H1 (cell line): ENCODE results near the gene CASP8AP2. TPM values are rescaled to one million over a fixed set of nuclear protein-coding genes. Genes with fewer than 3 reads are reported as not detected.

Source experiments
- BACH1 ChIP-seq: IDR thresholded peaks from 2 replicates; pipeline ENCODE4 v1.6.1; 2012; ENCODE audit warnings: low read length, improper control_type of control experiment
- CHD2 ChIP-seq: IDR thresholded peaks from 2 replicates; pipeline ENCODE4 v1.6.1; 2012; ENCODE audit warnings: low read length, improper control_type of control experiment
- CTBP2 ChIP-seq: IDR thresholded peaks from 2 replicates; pipeline ENCODE4 v1.7.0; 2011; ENCODE audit warnings: borderline replicate concordance, mild to moderate bottlenecking, moderate library complexity, mixed read lengths, low read length; ENCODE audit not compliant: insufficient read depth, insufficient read length
- CTCF ChIP-seq, 3 experiments: IDR thresholded peaks; 1 replicate in 2 of 3; 2 replicates in 1 of 3; pipeline versions ENCODE4 v1.5.1 to v1.6.1; 2011; ENCODE audit warnings: low read length in 3 of 3, mild to moderate bottlenecking in 3 of 3, inconsistent platforms in 2 of 3, low read depth in 1 of 3, moderate library complexity in 1 of 3; ENCODE audit not compliant: insufficient read depth in 1 of 3; ENCODE audit errors: control extremely low read depth in 1 of 3
- EP300 ChIP-seq, 2 experiments: IDR thresholded peaks; 1 replicate in 1 of 2; 2 replicates in 1 of 2; pipeline ENCODE4 v1.6.1; 2011 to 2012; ENCODE audit warnings: low read depth in 2 of 2, low read length in 2 of 2, mild to moderate bottlenecking in 2 of 2, borderline replicate concordance in 1 of 2, inconsistent platforms in 1 of 2, moderate library complexity in 1 of 2
- EZH2 ChIP-seq: fragments of 200-600 bp; sonication (generic); IDR thresholded peaks from 2 replicates; pipeline ENCODE4 v1.7.1; 2012; ENCODE audit warnings: low read depth, mild to moderate bottlenecking, moderate library complexity, low read length, inconsistent platforms; ENCODE audit not compliant: severe bottlenecking
- HDAC2 ChIP-seq, 2 experiments: fragments of 300-600 bp in 1 of 2; sonication (generic) in 1 of 2; IDR thresholded peaks; 2 replicates each; pipeline ENCODE4 v1.6.1; 2011 to 2012; ENCODE audit warnings: low read depth in 2 of 2, low read length in 2 of 2, mild to moderate bottlenecking in 2 of 2, moderate library complexity in 2 of 2, borderline replicate concordance in 1 of 2, inconsistent platforms in 1 of 2
- MAFK ChIP-seq: IDR thresholded peaks from 2 replicates; pipeline ENCODE4 v1.6.1; 2012; ENCODE audit warnings: low read depth, mild to moderate bottlenecking, improper control_type of control experiment, low read length
- RNF2 ChIP-seq: fragments of 200-900, 300-1000 bp; sonication (generic); IDR thresholded peaks from 2 replicates; pipeline ENCODE4 v1.7.1; 2016; ENCODE audit warnings: borderline replicate concordance, low read depth, mild to moderate bottlenecking, antibody characterized with exemption, low read length; ENCODE audit not compliant: poor library complexity, severe bottlenecking; ENCODE audit errors: missing control alignments
- RXRA ChIP-seq: IDR thresholded peaks from 2 replicates; pipeline ENCODE4 v1.6.1; 2011; ENCODE audit warnings: low read depth, mild to moderate bottlenecking, low read length, moderate library complexity; ENCODE audit not compliant: insufficient read depth
- SAP30 ChIP-seq: fragments of 300-600 bp; sonication (generic); IDR thresholded peaks from 2 replicates; pipeline ENCODE4 v1.7.1; 2012; ENCODE audit warnings: low read length, moderate library complexity, mild to moderate bottlenecking, inconsistent platforms; ENCODE audit not compliant: insufficient read depth, insufficient replicate concordance
- SIN3A ChIP-seq, 2 experiments: IDR thresholded peaks in 1 of 2; conservative IDR thresholded peaks in 1 of 2; 2 replicates each; pipeline ENCODE4 v1.6.1; 2011 to 2012; ENCODE audit warnings: low read length in 2 of 2, improper control_type of control experiment in 1 of 2, low read depth in 1 of 2, mild to moderate bottlenecking in 1 of 2
- SP1 ChIP-seq: IDR thresholded peaks from 2 replicates; pipeline ENCODE4 v1.6.1; 2011; ENCODE audit warnings: low read depth, low read length
- SP2 ChIP-seq: IDR thresholded peaks from 2 replicates; pipeline ENCODE4 v1.6.1; 2012; ENCODE audit warnings: mild to moderate bottlenecking, low read length, inconsistent platforms
- SRF ChIP-seq: IDR thresholded peaks from 2 replicates; pipeline ENCODE4 v1.6.1; 2011; ENCODE audit warnings: mild to moderate bottlenecking, low read depth, low read length, moderate library complexity
- TAF1 ChIP-seq: IDR thresholded peaks from 2 replicates; pipeline ENCODE4 v1.6.1; 2011; ENCODE audit warnings: mild to moderate bottlenecking, low read depth, low read length
- TBP ChIP-seq: IDR thresholded peaks from 2 replicates; pipeline ENCODE4 v1.6.1; 2011; ENCODE audit warnings: low read depth, low read length, improper control_type of control experiment
- ZNF274 ChIP-seq: IDR thresholded peaks from 2 replicates; pipeline ENCODE4 v1.7.0; 2012; ENCODE audit warnings: low read length, borderline replicate concordance; ENCODE audit errors: extremely low read depth
- polyA plus RNA-seq, 7 experiments: library from polyadenylated mRNA; depleted of rRNA in 3 of 7; stranded (reverse) in 5 of 7; unstranded in 2 of 7; fragments of >200 nt in 5 of 7; fragments of 200-250 nt in 2 of 7; gene quantifications; 1 replicate in 5 of 7; 2 replicates in 1 of 7; 4 replicates in 1 of 7; pipeline versions ENCODE4 v1.2.1 to v1.2.3, GENCODE V29; 2011 to 2013; ENCODE audit warnings: missing spikeins in 2 of 7, mixed read lengths in 2 of 7
- total RNA-seq: library from RNA; stranded (reverse); fragmentation: NEBNext Ultra II Directional; extraction: Animal tissue kit (Norgen Biotek cat#: 25700); gene quantifications from 2 replicates; pipeline ENCODE4 v1.2.1, GENCODE V29; 2021
- TF ChIP-seq, protein P1 (sequence below): IDR thresholded peaks from 2 replicates; pipeline ENCODE4 v1.6.1; 2011; ENCODE audit warnings: low read depth, mild to moderate bottlenecking, low read length; ENCODE audit not compliant: insufficient read depth

Gene CASP8AP2
- total and polyA plus RNA-seq, 2 of the 8 experiments (the other 6 are each of a cell fraction or from before 2014, with no cell fraction given), result 6.9 to 32.1 TPM

- 0 out of 3 replicates have a peak, but pooled peaks of 1 of the 2 experiments have one; percentile 28 for TF ChIP-seq EP300 (IDR thresholded peaks at IDR 0.05; ENCODE audit: borderline replicate concordance in 1 of 2, low read depth in 2 of 2, low read length in 2 of 2)
- no peak for TF ChIP-seq RXRA
- TF ChIP-seq SP1, result peak; percentile 38; the same call in 1 of the 2 replicates
- peak; percentile 79 to 97; a peak in 2 of 4 replicates for TF ChIP-seq SIN3A (conservative IDR thresholded peaks at IDR 0.05 in 1 of 2, IDR thresholded peaks at IDR 0.05 in 1 of 2; ENCODE audit: low read depth in 1 of 2, low read length in 2 of 2)
- no peak for TF ChIP-seq RNF2
- TF ChIP-seq CHD2, result 0 out of 2 replicates have a peak, but pooled peaks have one; percentile 33
- TF ChIP-seq EZH2, result no peak
- no peak for TF ChIP-seq SP2
- no peak for TF ChIP-seq CTCF (IDR thresholded peaks at IDR 0.05; ENCODE audit: control extremely low read depth in 1 of 3, insufficient read depth in 1 of 3, low read depth in 1 of 3, low read length in 3 of 3)
- no peak for TF ChIP-seq SAP30
- TF ChIP-seq MAFK, result no peak
- TF ChIP-seq TAF1, result peak; percentile 94
- no peak for TF ChIP-seq BACH1
- TF ChIP-seq, protein P1, sequence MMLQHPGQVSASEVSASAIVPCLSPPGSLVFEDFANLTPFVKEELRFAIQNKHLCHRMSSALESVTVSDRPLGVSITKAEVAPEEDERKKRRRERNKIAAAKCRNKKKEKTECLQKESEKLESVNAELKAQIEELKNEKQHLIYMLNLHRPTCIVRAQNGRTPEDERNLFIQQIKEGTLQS, result peak; percentile 86
- TF ChIP-seq CTBP2, result no peak
- TF ChIP-seq ZNF274, result no peak
- TF ChIP-seq SRF, result peak; percentile 75
- TF ChIP-seq TBP, result peak; percentile 85
- peak in 1 of 2 experiments; percentile 72; a peak in 1 of 4 replicates for TF ChIP-seq HDAC2 (IDR thresholded peaks at IDR 0.05; ENCODE audit: borderline replicate concordance in 1 of 2, low read depth in 2 of 2, low read length in 2 of 2)
Observed at GRCh38 chr6:89819336-89820130, 10.1 kb upstream of the CASP8AP2 start, which contains the start of gene MDN1 (continued).
